ENCODE data around the gene METTL25.
"Not testable (repeated sequence)": the region's sequence is repeated elsewhere in the genome, so short reads cannot be mapped to it uniquely, and the experiment has no call there.

The METTL25 gene, protein sequence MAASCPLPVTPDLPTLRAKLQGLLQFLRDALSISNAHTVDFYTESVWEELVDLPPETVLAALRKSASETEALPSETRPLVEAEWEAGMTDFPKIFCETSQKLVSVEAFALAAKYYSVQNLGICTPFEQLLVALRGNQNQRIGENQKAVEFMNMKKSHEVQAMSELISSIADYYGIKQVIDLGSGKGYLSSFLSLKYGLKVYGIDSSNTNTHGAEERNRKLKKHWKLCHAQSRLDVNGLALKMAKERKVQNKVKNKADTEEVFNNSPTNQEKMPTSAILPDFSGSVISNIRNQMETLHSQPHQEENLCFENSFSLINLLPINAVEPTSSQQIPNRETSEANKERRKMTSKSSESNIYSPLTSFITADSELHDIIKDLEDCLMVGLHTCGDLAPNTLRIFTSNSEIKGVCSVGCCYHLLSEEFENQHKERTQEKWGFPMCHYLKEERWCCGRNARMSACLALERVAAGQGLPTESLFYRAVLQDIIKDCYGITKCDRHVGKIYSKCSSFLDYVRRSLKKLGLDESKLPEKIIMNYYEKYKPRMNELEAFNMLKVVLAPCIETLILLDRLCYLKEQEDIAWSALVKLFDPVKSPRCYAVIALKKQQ

DNA sequence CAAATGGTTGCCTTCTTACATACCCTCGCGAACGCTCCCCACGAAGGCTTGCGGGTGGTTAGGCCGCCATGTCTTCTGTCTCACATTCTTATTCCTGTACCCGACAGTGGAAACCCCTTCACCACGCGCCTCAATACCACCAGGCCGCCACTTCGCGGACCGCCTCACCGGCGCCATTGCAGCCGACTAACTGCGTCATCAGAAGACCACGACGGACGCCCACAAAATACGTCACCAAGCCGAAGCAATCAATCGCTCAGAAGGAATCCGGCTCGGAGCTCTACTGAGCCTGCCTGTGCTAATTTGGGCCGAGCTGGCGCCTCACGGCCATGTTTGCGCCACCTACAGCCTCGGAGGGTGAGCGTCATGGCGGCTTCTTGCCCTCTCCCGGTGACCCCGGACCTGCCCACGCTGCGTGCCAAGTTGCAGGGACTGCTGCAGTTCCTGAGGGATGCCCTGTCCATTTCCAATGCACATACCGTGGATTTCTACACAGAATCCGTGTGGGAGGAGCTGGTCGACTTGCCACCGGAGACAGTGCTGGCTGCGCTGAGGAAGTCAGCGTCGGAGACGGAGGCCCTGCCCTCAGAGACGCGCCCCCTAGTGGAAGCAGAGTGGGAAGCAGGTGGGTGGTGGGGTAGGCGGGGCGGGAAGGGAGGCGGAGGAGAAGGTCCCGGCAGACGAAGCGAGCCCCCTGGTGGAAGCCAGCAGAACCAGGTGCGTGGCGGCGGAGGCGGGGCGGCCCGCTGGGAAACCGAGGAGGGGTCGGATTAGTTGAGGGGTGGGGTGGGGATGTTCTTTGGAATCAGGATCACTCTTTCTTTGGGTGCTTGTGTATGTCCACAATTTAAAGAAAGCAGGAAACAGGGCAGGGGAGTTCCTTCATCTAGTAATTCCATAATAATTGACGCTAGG is at the start of gene METTL25, which contains the start of gene CCDC59:
METTL25 (plus strand) TSS at position 330 of the 915 bp plus-strand sequence; CDS start at position 367, 37 bp downstream.
CCDC59 (minus strand) TSS at position 188 of the 915 bp plus-strand sequence; CDS start at position 177, 11 bp downstream.
- DNase-seq (ENCODE audit: low spot score): peak; percentile 98

DNA sequence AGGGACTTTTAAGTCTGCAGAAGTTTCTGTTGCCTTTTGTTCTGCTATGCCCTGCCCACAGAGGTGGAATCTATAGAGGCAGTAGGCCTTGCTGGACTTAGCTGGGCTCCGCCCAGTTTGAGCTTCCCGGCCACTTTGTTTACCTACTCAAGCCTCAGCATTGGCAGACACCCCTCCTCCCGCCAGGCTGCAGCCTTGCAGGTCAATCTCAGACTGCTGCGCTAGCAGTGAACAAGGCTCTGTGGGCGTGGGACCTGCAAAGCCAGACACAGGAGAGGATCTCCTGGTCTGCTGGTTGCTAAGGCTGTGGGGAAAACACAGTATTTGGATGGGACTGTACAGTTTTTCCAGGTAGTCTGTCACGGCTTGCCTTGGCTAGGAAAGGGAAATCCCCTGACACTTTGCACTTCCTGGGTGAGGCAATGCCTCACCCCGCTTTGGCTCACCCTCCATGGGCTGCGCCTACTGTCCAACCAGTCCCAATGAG is 43.9 kb upstream of the METTL25 start:
- no peak for DNase-seq (ENCODE audit: low spot score)

DNA sequence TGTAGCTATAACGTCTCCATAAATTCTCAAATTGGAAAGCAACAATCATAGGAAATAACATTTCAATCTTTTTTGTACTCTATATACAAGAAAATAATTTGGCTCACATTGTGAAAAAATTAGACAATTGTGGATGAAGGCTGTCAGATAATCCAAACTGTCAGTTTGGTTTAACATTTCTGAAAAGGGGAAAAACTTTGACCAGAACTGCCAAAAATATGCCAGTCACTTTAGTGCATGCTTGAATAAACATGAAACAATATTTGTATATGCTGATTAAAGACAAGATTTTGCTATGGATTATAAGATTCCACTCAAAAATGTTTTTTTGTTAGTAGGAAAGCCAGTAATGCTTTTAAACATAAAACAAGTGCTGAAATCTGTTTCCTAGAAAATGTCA is 39.1 kb upstream of the METTL25 start:
- DNase-seq (ENCODE audit: low spot score): no peak

DNA sequence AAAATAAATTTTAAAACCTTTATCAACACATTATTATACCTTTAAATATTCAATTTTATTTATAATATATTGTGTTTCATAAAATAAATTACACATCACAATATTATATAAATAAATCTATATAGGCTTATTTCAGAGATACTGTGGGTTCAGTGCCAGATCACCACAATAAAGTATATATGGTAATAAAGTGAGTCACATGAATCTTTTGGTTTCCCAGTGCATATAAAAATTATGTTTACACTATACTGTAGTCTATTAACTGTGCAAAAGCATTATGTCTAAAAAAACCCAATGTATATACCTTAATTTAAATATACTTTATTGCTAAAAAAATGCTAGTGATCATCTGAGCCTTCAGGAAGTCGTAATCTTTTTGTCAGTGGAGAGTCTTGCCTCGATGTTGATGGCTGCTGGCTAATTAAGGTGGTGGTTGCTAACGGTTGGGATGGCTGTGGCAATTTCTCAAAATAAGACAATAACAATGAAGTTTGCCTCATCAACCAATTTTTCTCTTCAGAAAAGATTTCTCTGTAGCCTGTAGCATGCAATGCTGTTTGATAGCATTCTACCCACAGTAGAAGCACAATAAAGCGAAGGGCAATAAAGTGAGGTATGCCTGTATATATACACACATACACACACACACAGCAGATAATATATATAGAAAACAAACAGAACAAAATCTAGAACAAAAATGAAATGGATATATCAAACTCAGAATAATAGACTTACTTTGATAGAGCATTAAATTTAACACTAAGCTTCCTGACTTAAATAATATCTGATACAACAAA is 32.6 kb upstream of the METTL25 start:
- DNase-seq (ENCODE audit: low spot score): no peak

DNA sequence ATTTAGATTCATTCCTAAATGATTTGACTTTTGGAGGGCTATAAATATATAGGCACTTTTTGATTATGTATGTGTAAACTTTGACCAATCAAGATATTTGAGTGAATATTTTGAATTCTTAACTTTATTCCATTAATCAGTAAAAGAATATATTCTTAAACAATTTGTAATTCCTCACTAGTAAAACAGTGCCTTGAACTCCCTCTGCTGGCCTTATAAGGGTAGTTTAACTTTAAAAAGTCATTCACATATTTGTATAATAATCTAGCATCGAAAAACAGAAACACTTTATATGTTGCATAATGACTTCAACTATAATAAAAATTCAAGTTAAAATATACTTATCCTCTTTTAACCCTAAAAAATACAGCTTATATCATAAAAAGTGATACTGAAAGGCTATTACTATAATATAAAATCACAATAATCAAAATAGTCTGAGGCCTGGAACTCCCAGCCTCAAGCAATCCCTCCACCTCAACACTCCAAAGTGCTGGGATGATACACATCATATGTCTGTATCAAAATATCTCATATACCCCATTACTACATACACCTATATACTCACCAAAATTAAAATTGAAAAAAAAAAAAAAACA is 31.3 kb upstream of the METTL25 start:
- DNase-seq (ENCODE audit: low spot score): no peak

DNA sequence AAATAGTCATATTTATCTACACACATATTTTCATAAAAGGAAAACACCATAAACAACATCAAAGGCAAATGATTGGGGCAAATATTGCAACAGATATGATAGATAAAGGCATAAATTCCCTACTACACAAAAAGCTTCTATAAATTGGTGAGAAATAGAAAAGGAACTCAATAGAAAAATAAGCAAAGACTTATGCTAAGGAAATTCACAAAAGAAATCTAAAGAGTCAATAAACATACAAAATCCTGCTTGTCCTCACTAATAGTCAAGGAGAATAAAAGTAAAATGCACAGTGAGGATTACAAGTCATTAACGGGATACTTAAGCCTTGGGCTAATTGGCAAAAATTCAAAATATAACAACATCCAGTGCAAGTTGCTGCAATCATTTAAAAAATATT is 30.5 kb upstream of the METTL25 start:
- DNase-seq (ENCODE audit: low spot score): no peak

DNA sequence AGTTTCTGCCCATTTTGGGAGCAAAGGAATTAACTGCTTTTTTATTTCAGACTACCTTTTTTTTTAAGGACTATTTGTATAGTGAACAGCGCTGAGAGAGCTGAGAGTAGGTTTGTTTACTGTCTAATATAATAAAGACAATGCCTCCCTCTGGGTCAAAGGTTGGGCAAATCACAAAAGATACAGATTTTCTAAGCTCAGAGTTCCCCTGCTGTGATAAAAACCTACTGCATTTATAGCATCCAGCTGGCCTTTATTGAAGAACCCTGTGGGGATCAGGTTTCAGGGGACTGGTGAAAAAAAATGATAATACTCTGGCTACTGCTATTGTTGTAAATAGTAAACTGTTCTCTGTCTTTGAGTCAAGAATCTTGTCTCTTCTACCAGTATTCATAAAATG is 28.8 kb upstream of the METTL25 start:
- DNase-seq (ENCODE audit: low spot score): no peak

DNA sequence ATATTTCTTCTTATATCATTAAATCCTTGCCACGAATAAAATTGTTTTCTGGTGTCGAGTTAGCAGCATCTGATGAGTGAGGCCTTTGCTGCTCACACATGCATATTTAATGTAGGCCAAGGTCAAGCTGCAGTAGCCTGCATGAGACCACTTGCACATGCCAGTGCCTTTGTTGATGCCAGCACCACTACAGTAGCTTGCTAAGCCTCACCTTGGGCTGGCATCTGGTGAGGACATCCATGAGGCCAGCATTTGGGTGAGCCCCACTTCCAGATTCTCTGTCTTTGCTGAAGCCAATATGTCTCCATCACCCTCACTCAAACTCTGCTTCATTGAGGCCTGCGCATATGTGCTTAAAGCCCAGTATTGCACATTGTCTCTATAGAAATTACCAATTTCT is 8.2 kb upstream of the METTL25 start:
- DNase-seq (ENCODE audit: low spot score): no peak

DNA sequence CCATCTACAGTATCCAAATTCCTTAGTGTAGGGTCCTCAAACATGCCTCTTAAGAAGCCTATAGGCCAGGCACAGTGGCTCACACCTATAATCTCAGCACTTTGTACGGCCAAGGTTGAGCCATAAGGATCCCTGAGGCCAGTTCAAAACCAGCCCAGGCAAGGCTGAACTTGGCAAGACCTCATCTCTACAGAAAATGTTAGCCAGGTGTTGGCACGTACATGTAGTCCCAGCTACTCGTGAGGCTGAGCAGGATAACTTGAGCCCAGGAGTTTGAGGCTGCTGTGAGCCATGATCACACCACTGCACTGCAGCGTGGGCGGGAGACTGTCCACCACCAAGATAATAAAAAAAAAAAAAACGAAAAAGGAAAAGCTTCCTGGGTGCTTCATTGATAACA is 6.9 kb upstream of the METTL25 start:
- DNase-seq (ENCODE audit: low spot score): no peak

DNA sequence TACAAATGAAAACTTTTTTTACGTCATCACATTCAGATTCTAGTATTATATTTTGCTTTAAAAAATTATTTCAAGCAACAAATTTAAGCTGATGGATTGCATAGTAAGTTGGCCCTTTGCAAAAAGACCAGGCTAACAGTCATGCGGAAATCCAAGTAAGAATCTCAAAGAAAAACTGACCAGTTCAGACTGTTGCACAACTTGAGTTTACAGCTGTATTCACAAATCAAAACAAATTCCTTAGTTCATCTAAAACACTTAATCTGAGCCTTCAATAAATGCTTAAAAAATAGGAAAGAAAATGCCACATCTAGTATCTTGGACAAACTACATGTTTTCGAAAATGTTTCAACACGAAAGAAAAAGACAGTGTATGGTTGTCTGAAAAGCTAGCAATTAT is 989 bp upstream of the METTL25 start:
- no peak for DNase-seq (ENCODE audit: low spot score)

DNA sequence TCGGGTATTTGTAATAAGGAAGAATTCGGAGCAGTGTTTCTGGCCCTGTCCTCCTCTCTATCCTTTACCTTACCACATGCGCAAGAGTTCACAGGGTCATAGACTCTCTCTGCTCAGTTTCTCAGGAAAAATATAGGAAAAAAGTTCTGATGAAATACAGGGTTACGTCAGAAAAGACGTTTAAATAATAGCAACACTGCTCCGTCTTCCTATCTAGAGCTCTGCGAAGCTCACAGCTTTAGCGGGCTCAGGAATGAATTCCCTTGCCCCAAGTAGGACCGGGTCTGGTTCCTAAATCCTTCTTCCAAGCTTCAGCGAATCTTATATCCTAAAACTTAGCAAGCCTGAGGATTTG is 507 bp upstream of the METTL25 start:
- no peak for DNase-seq (ENCODE audit: low spot score)

DNA sequence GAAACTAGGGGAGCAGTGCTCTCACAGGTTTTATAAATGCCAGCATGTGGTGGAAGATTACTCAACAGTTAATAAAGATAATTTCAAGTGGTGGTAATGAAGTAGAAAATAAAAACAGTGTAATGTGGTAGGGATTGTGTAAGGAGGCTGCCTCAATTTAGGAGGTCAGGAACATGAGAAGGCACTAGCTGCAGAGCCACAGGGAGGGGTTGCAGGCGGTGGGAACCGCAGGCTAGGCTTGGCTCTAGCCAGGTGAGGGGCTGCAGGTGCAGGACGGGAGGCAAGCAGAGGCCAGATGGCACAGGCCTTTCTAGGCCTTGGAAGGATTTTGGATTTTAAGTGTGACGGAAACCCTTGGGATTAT is 768 bp downstream of the METTL25 start:
- no peak for DNase-seq (ENCODE audit: low spot score)

DNA sequence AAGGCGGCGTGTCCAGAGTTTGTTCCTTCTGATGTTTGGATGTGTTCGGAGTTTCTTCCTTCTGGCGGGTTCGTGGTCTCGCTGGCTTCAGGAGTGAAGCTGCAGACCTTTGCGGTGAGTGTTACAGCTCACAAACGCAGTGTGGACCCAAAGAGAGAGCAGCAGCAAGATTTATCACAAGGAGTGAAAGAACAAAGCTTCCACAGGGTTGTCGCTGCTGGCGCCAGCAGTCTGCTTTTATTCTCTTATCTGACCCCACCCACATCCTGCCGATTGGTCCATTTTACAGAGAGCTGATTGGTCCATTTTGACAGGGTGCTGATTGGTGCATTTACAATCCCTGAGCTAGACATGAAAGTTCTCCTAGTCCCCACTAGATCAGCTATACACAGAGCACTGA is 2.5 kb downstream of the METTL25 start:
- DNase-seq (ENCODE audit: low spot score): not testable (repeated sequence)

DNA sequence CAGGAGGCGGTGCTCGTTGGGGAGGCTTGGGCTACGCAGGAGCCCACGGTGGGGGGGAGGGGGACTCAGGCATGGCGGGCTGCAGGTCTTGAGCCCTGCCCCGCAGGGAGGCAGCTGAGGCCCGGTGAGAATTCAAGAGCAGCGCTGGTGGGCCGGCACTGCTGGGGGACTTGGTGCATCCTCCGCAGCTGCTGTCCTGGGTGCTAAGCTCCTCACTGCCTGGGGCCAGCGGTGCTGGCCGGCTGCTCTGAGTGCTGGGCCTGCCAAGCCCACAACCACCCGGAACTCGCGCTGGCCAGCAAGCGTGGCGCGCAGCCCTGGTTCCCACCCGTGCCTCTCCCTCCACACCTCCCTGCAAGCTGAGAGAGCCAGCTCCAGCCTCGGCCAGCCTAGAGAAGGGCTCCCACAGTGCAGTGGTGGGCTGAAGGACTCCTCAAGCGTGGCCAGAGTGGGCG is 3.2 kb downstream of the METTL25 start:
- DNase-seq (ENCODE audit: low spot score): no peak

DNA sequence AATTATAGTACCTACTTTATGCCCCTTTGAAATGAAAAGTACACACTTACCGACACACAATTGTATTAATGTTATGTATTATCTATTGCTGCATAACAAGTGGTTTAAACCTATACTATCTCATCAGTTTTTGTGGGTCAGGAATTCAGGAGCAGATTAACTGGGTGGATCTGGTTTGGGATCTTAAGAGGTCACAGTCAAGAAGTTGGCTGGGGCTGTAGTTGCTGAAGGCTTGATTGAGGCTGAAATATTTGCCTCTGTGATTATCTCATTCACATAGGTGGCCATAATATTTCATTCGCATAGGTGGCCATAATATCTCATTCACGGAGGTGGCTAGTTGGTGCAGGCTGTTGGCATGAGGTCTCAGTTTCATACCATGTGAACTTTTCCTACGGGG is 5.7 kb downstream of the METTL25 start:
- DNase-seq (ENCODE audit: low spot score): no peak

DNA sequence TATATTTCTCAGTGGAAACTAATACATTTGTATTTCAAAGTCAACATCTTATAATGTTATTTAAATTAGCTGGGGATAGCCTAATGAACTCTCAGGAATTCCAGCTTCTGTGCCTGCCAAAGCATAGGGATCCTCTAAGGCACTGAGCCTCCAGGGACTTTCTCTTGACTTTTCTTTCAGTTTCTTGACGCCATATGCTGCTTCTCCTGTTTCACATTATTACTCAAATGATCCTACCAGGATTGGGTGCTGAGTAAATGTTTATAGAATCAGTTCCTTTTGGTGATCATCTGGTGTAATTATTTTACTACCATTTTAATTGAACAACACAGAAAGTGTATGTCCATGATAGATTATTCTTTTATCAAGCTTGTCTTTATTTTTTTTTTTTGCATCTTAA is 7.9 kb downstream of the METTL25 start:
- DNase-seq (ENCODE audit: low spot score): no peak

DNA sequence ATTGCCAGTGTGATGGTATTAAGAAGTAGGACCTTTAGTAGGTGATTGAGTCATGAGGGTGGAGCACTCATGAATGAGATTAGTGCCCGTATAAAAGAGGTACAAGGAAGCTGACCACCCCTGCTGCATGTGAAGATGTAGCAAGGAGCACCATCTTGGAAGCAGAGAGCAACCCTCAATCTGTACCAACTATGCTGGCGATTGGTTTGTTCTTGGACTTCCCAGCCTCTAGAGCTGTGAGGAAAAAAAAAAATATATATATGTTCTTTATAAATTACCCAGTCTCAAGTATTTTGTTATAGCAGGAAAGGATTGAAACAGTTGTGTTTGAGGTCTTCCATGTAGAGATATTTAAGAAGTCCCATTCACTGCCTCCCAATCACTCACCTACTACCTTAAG is 16.9 kb downstream of the METTL25 start:
- no peak for DNase-seq (ENCODE audit: low spot score)

DNA sequence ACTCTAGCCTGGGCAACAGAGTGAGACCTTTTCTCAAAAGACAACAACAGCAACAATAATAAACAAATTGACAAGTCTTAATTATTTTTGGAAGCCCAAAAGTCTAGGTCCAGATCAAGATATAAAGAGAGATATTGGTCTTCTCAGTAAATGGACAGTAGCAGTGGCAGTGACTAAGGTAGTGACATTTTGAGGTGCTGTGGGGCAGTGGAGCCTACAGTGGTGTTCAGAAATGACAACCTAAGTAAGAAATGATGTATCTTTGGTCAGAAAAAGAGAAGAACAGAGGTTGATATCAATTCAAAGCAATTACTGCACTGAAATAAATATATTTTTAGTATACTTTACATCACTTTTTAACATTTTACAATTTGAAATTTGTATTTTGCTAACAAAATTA is 20.7 kb downstream of the METTL25 start:
- no peak for DNase-seq (ENCODE audit: low spot score)

DNA sequence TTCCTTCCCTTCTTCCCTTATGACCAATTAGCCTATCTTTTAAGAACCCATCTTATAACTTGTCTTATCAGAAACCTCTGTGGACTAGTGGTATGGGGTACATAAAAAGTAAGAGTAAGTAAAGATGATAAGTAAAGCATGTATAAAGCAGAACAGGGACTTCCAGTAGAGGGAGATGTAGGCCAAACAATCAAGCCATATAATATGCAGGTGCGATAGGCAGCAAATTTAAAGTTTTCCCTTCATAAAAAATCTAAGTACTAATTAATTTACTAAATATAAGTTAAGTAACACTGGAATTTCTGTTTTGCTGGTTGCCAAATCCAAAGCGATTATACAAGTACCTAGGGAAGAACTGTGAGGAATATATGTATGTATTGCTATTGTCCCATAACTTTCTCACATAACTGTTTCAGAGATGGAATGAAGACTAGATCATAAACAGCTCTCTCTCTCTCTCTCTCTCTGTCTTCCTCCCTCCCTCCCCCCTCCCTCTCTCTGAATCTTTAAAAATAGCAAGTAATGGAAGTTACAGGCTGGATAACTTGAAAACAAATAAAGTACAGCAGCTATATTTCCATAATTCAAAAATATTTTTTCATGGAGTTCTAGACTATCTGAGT is 25.7 kb downstream of the METTL25 start:
- DNase-seq (ENCODE audit: low spot score): no peak

DNA sequence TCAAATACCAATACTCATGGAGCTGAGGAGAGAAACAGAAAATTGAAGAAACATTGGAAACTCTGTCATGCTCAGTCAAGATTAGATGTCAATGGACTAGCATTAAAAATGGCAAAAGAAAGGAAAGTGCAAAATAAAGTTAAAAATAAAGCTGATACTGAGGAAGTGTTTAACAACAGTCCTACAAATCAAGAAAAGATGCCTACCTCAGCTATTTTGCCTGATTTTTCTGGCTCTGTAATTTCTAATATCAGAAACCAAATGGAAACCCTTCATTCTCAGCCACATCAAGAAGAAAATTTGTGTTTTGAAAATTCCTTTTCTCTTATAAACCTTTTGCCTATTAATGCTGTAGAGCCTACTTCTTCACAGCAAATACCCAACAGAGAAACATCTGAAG is 40.5 kb downstream of the METTL25 start:
- DNase-seq (ENCODE audit: low spot score): no peak

DNA sequence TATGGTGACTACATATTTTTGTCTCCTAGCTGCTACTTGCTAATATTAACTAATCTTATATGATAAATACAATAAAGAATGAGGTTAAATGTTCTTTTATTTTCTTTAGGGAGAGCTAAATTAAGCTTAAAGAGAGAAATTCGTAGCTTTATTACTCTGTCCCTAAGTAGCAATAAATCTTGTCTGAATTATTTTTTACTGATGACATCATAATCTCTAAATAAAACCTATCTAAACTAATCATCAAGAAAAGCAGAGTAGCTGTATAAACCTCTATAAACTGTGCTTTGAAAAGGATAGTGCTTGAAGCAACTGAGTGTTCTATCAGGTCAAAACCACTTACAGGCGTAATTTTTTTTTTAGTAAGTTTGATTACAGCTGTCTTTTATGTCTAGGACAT is 42.5 kb downstream of the METTL25 start:
- no peak for DNase-seq (ENCODE audit: low spot score)
